C4-2B (cell line): ENCODE measurements around the gene GRK4.

Experiments used
- CTCF ChIP-seq: fragments of 450-650 bp; conservative IDR thresholded peaks from 2 replicates; pipeline ENCODE4 v1.5.1; 2017; ENCODE audit warnings: mild to moderate bottlenecking
- ZFX ChIP-seq: fragments of 450-650 bp; IDR thresholded peaks from 2 replicates; pipeline ENCODE4 v1.6.1; 2017

- TF ChIP-seq CTCF (peak; percentile 18), ZFX (no peak)
Measured at GRCh38 chr4:3073158-3074077, 110.0 kb downstream of the GRK4 start.
